ENCODE data around the gene TNMD. TPM values are rescaled to one million over a fixed set of nuclear protein-coding genes. Genes with fewer than 3 reads are reported as not detected.
"Not testable (repeated sequence)": the region's sequence is repeated elsewhere in the genome, so short reads cannot be mapped to it uniquely, and the experiment has no call there.

The TNMD gene
- not detected for total RNA-seq

GRCh38 chrX:100584611-100585010 is at the start of gene TNMD:
Gene TNMD, plus strand, starts transcription at chrX:100584936. Its CDS starts 83 bp downstream, at chrX:100585019.
- Mint-ChIP-seq H3K27me3 (ENCODE audit: low read depth) (peaks cover 65% of the 10 kb centered on the region), H3K4me1 (ENCODE audit: low read depth) (no peaks in the 10 kb centered on the region), H3K9me3 (no peaks in the 10 kb centered on the region), H3K36me3 (ENCODE audit: insufficient read depth in 2 of 2) (no peaks in the 10 kb centered on the region), H3K4me3 (no peak within 1 kb of the TSS), H3K27ac (no peak within 1 kb of the TSS)
- no peak for ATAC-seq (replicated peaks in 1 of 2)
- DNase-seq = no peak

- peaks cover 17% of the 10 kb centered on the region for H3K27me3 Mint-ChIP-seq (ENCODE audit: low read depth)
- ATAC-seq (replicated peaks in 1 of 2); H3K36me3 Mint-ChIP-seq (ENCODE audit: insufficient read depth in 2 of 2); H3K4me3 Mint-ChIP-seq; H3K4me1 Mint-ChIP-seq (ENCODE audit: low read depth); H3K9me3 Mint-ChIP-seq; DNase-seq; H3K27ac Mint-ChIP-seq: not testable (repeated sequence)
Observed at GRCh38 chrX:100565534-100565933, 19.2 kb upstream of the TNMD start.

- Mint-ChIP-seq H3K27ac (no peak overlapping the region), H3K36me3 (ENCODE audit: insufficient read depth in 2 of 2) (no peaks in the 10 kb centered on the region), H3K27me3 (ENCODE audit: low read depth) (peaks cover 65% of the 10 kb centered on the region), H3K9me3 (no peaks in the 10 kb centered on the region), H3K4me1 (ENCODE audit: low read depth) (no peaks in the 10 kb centered on the region), H3K4me3 (no peak overlapping the region)
- no peak for DNase-seq
- no peak for ATAC-seq (replicated peaks in 1 of 2)
Observed at GRCh38 chrX:100586747-100587146, 2.0 kb downstream of the TNMD start.

- H3K36me3 Mint-ChIP-seq (ENCODE audit: insufficient read depth in 2 of 2) = no peaks in the 10 kb centered on the region
- no peak for DNase-seq
- no peaks in the 10 kb centered on the region for H3K9me3 Mint-ChIP-seq
- no peak for ATAC-seq (replicated peaks in 1 of 2)
- H3K4me1 Mint-ChIP-seq (ENCODE audit: low read depth) = no peaks in the 10 kb centered on the region
- no peak overlapping the region for H3K4me3 Mint-ChIP-seq
- no peak overlapping the region for H3K27ac Mint-ChIP-seq
- peaks cover 57% of the 10 kb centered on the region for H3K27me3 Mint-ChIP-seq (ENCODE audit: low read depth)
Observed at GRCh38 chrX:100587861-100588260, 3.1 kb downstream of the TNMD start.

GRCh38 chrX:100591256-100592051 is 6.7 kb downstream of the TNMD start:
- no peak for ATAC-seq (replicated peaks in 1 of 2)
- no peak overlapping the region for H3K4me3 Mint-ChIP-seq
- H3K27ac Mint-ChIP-seq = no peak overlapping the region
- no peak for DNase-seq
- H3K9me3 Mint-ChIP-seq = no peaks in the 10 kb centered on the region
- H3K36me3 Mint-ChIP-seq (ENCODE audit: insufficient read depth in 2 of 2) = no peaks in the 10 kb centered on the region
- H3K4me1 Mint-ChIP-seq (ENCODE audit: low read depth) = no peaks in the 10 kb centered on the region
- H3K27me3 Mint-ChIP-seq (ENCODE audit: low read depth) = peaks cover 53% of the 10 kb centered on the region

GRCh38 chrX:100593126-100593525 is 8.4 kb downstream of the TNMD start:
- DNase-seq (no peak), ATAC-seq (replicated peaks in 1 of 2) (no peak)
- Mint-ChIP-seq H3K27ac (no peak overlapping the region), H3K36me3 (ENCODE audit: insufficient read depth in 2 of 2) (no peaks in the 10 kb centered on the region), H3K4me1 (ENCODE audit: low read depth) (no peaks in the 10 kb centered on the region), H3K4me3 (no peak overlapping the region), H3K27me3 (ENCODE audit: low read depth) (peaks cover 53% of the 10 kb centered on the region), H3K9me3 (no peaks in the 10 kb centered on the region)

- no peak overlapping the region for H3K27ac Mint-ChIP-seq
- H3K36me3 Mint-ChIP-seq (ENCODE audit: insufficient read depth in 2 of 2) = no peaks in the 10 kb centered on the region
- no peak overlapping the region for H3K4me3 Mint-ChIP-seq
- no peak for ATAC-seq (replicated peaks in 1 of 2)
- DNase-seq = no peak
- peaks cover 53% of the 10 kb centered on the region for H3K27me3 Mint-ChIP-seq (ENCODE audit: low read depth)
- H3K9me3 Mint-ChIP-seq = no peaks in the 10 kb centered on the region
- H3K4me1 Mint-ChIP-seq (ENCODE audit: low read depth) = no peaks in the 10 kb centered on the region
Observed at GRCh38 chrX:100593581-100593980, 8.8 kb downstream of the TNMD start.

GRCh38 chrX:100596601-100597000 is 11.9 kb downstream of the TNMD start:
- peaks cover 53% of the 10 kb centered on the region for H3K27me3 Mint-ChIP-seq (ENCODE audit: low read depth)
- H3K9me3 Mint-ChIP-seq = no peaks in the 10 kb centered on the region
- H3K27ac Mint-ChIP-seq = no peak overlapping the region
- H3K36me3 Mint-ChIP-seq (ENCODE audit: insufficient read depth in 2 of 2) = no peaks in the 10 kb centered on the region
- DNase-seq (no peak), ATAC-seq (replicated peaks in 1 of 2) (no peak)
- H3K4me1 Mint-ChIP-seq (ENCODE audit: low read depth) = peaks cover 7% of the 10 kb centered on the region
- H3K4me3 Mint-ChIP-seq = no peak overlapping the region

GRCh38 chrX:100599456-100599855 is 14.7 kb downstream of the TNMD start:
- ATAC-seq (replicated peaks in 1 of 2) (no peak), DNase-seq (no peak)
- H3K36me3 Mint-ChIP-seq (ENCODE audit: insufficient read depth in 2 of 2) = no peaks in the 10 kb centered on the region
- no peak overlapping the region for H3K27ac Mint-ChIP-seq
- H3K4me1 Mint-ChIP-seq (ENCODE audit: low read depth) = peaks cover 7% of the 10 kb centered on the region
- H3K27me3 Mint-ChIP-seq (ENCODE audit: low read depth) = peaks cover 63% of the 10 kb centered on the region
- H3K4me3 Mint-ChIP-seq = no peak overlapping the region
- no peaks in the 10 kb centered on the region for H3K9me3 Mint-ChIP-seq

GRCh38 chrX:100600340-100600739 is 15.6 kb downstream of the TNMD start:
- Mint-ChIP-seq H3K9me3 (no peaks in the 10 kb centered on the region), H3K27ac (no peak overlapping the region), H3K27me3 (ENCODE audit: low read depth) (peaks cover 68% of the 10 kb centered on the region), H3K36me3 (ENCODE audit: insufficient read depth in 2 of 2) (no peaks in the 10 kb centered on the region), H3K4me3 (no peak overlapping the region), H3K4me1 (ENCODE audit: low read depth) (peaks cover 7% of the 10 kb centered on the region)
- DNase-seq (no peak), ATAC-seq (replicated peaks in 1 of 2) (no peak)

GRCh38 chrX:100600758-100601157 is 16.0 kb downstream of the TNMD start:
- H3K27me3 Mint-ChIP-seq (ENCODE audit: low read depth) = peaks cover 66% of the 10 kb centered on the region
- no peak overlapping the region for H3K4me3 Mint-ChIP-seq
- peaks cover 7% of the 10 kb centered on the region for H3K4me1 Mint-ChIP-seq (ENCODE audit: low read depth)
- no peak for ATAC-seq (replicated peaks in 1 of 2)
- no peaks in the 10 kb centered on the region for H3K36me3 Mint-ChIP-seq (ENCODE audit: insufficient read depth in 2 of 2)
- DNase-seq = no peak
- no peaks in the 10 kb centered on the region for H3K9me3 Mint-ChIP-seq
- no peak overlapping the region for H3K27ac Mint-ChIP-seq

GRCh38 chrX:100606753-100607152 is 22.0 kb downstream of the TNMD start:
- Mint-ChIP-seq H3K27me3 (ENCODE audit: low read depth) (peaks cover 42% of the 10 kb centered on the region), H3K36me3 (ENCODE audit: insufficient read depth in 2 of 2) (no peaks in the 10 kb centered on the region), H3K27ac (no peak overlapping the region), H3K9me3 (no peaks in the 10 kb centered on the region), H3K4me1 (ENCODE audit: low read depth) (no peaks in the 10 kb centered on the region), H3K4me3 (no peak overlapping the region)
- ATAC-seq (replicated peaks in 1 of 2) (no peak), DNase-seq (no peak)

GRCh38 chrX:100609591-100609990 is 24.9 kb downstream of the TNMD start:
- ATAC-seq (replicated peaks in 1 of 2) = no peak
- Mint-ChIP-seq H3K27me3 (ENCODE audit: low read depth) (peaks cover 50% of the 10 kb centered on the region), H3K4me3 (no peak overlapping the region), H3K27ac (no peak overlapping the region), H3K4me1 (ENCODE audit: low read depth) (no peaks in the 10 kb centered on the region), H3K9me3 (no peaks in the 10 kb centered on the region), H3K36me3 (ENCODE audit: insufficient read depth in 2 of 2) (no peaks in the 10 kb centered on the region)
- no peak for DNase-seq

- H3K27ac Mint-ChIP-seq = no peak overlapping the region
- H3K4me3 Mint-ChIP-seq = no peak overlapping the region
- H3K9me3 Mint-ChIP-seq = no peaks in the 10 kb centered on the region
- DNase-seq (no peak), ATAC-seq (replicated peaks in 1 of 2) (no peak)
- peaks cover 55% of the 10 kb centered on the region for H3K27me3 Mint-ChIP-seq (ENCODE audit: low read depth)
- no peaks in the 10 kb centered on the region for H3K36me3 Mint-ChIP-seq (ENCODE audit: insufficient read depth in 2 of 2)
- H3K4me1 Mint-ChIP-seq (ENCODE audit: low read depth) = peaks cover 6% of the 10 kb centered on the region
Observed at GRCh38 chrX:100611951-100612350, 27.2 kb downstream of the TNMD start.

Measured in activated T-cell treated with anti-CD3 and anti-CD28 coated beads, Interleukin-2, amount 50 U/mL, for 72 hours (primary cell).